Upper lobe of left lung (tissue), 6 donors: ENCODE data around the gene BRIP1. TPM values are rescaled to one million over a fixed set of nuclear protein-coding genes. Genes with fewer than 3 reads are reported as not detected.

ENCODE experiments used
- ATAC-seq, 2 donors: fragments of 200-7000 bp; cut with Tn5 transposase; one replicate each; pipeline ENCODE4 v1.9.1; 2022; ENCODE audit warnings: mild to moderate bottlenecking in 2 of 2, moderate library complexity in 2 of 2; ENCODE audit not compliant: low FRiP score in 2 of 2
- DNase-seq, 2 donors: peaks; one replicate each; pipeline ENCODE4 v3.0.0-alpha.2; 2019 to 2020
- H3K27ac ChIP-seq, 4 donors: fragments of 200-600 bp; sonication (generic); one replicate each; pipeline ENCODE4 v1.5.1; 2016 to 2019
- H3K27me3 ChIP-seq, 4 donors: fragments of 200-600 bp; sonication (generic); one replicate each; pipeline ENCODE4 v1.5.1; 2017 to 2019
- H3K36me3 ChIP-seq, 4 donors: fragments of 200-600 bp; sonication (generic); one replicate each; pipeline ENCODE4 v1.5.1; 2016 to 2019
- H3K4me1 ChIP-seq, 4 donors: fragments of 200-600 bp; sonication (generic); one replicate each; pipeline ENCODE4 v1.5.1; 2018 to 2019
- H3K4me3 ChIP-seq, 4 donors: fragments of 200-600 bp; sonication (generic); one replicate each; pipeline ENCODE4 v1.5.1; 2017 to 2019; ENCODE audit warnings: mild to moderate bottlenecking in 2 of 4, moderate library complexity in 1 of 4
- H3K9me3 ChIP-seq, 4 donors: fragments of 200-600 bp; sonication (generic); one replicate each; pipeline ENCODE4 v1.5.1; 2018 to 2019
- CTCF ChIP-seq, 6 experiments: fragments of 450-650 bp in 4 of 6; fragments of 200-600 bp in 2 of 6; sonication (generic) in 2 of 6; IDR thresholded peaks; one replicate each; pipeline ENCODE4 v1.5.1; 2016 to 2019; ENCODE audit warnings: antibody characterized with exemption in 6 of 6
- EP300 ChIP-seq, 4 donors: sonication (generic); formaldehyde crosslinking; IDR thresholded peaks; one replicate each; pipeline ENCODE4 v1.5.1; 2017; ENCODE audit warnings: antibody characterized with exemption in 4 of 4, control low read depth in 2 of 4
- POLR2A ChIP-seq, 4 donors: fragments of 450-650 bp; IDR thresholded peaks; one replicate each; pipeline ENCODE4 v1.5.1; 2016 to 2017; ENCODE audit warnings: antibody characterized with exemption in 4 of 4, mild to moderate bottlenecking in 2 of 4
- POLR2AphosphoS5 ChIP-seq, 2 donors: sonication (generic); formaldehyde crosslinking; IDR thresholded peaks; one replicate each; pipeline ENCODE4 v1.5.1; 2017; ENCODE audit warnings: antibody characterized with exemption in 2 of 2
- WGBS, 2 donors: methylation state at CpG; one replicate each; pipeline ENCODE4 v1.1.5; 2017 to 2018; 5-methylcytosine and 5-hydroxymethylcytosine counted together
- total RNA-seq, 6 donors: library from RNA; depleted of rRNA in 4 of 6; stranded (reverse); fragments of >200 nt in 4 of 6; gene quantifications; one replicate each; pipeline versions ENCODE4 v1.1.0 to v1.2.1, GENCODE V29; 2016 to 2021
- donor health status: DM: no; HTN: no; CAD: no; lungs with moderate emphysema.
- donor health status: DM: no; HTN: yes; CAD: no; lungs with severe emphysema.

BRIP1 gene
- total RNA-seq, 6 donors from 2014 or later: 0.55 to 2.5 (median 0.85) TPM

GRCh38 chr17:61875285-61875684 lies 12.0 kb upstream of the BRIP1 start:
- Histone ChIP-seq H3K27ac (no peak overlapping the region), H3K9me3 (no peaks in the 10 kb centered on the region), H3K4me3 (no peak overlapping the region), H3K36me3 (peaks cover 0 to 44% (median 21%) of the 10 kb centered on the region in 4 donors), H3K27me3 (no peaks in the 10 kb centered on the region), H3K4me1 (no peaks in the 10 kb centered on the region)
- 76 to 79% methylated on average over 1 of the region's 1 CpG for WGBS, 2 donors
- DNase-seq: no peak
- no peak for ATAC-seq
- TF ChIP-seq POLR2AphosphoS5 (IDR thresholded peaks at IDR 0.05): no peak
- TF ChIP-seq EP300 (IDR thresholded peaks at IDR 0.05): no peak
- no peak for TF ChIP-seq CTCF (IDR thresholded peaks at IDR 0.05)
- no peak for TF ChIP-seq POLR2A (IDR thresholded peaks at IDR 0.05)

- DNase-seq: no peak
- H3K4me1 ChIP-seq: no peaks in the 10 kb centered on the region
- H3K9me3 ChIP-seq: no peaks in the 10 kb centered on the region
- WGBS, 2 donors: 88 to 89% methylated on average over 2 of the region's 2 CpGs
- peaks cover 0 to 41% (median 18%) of the 10 kb centered on the region in 4 donors for H3K36me3 ChIP-seq
- no peaks in the 10 kb centered on the region for H3K27me3 ChIP-seq
- H3K27ac ChIP-seq: no peak overlapping the region
- TF ChIP-seq CTCF (IDR thresholded peaks at IDR 0.05): no peak
- no peak for TF ChIP-seq POLR2A (IDR thresholded peaks at IDR 0.05)
- no peak for TF ChIP-seq EP300 (IDR thresholded peaks at IDR 0.05)
- no peak for TF ChIP-seq POLR2AphosphoS5 (IDR thresholded peaks at IDR 0.05)
- no peak overlapping the region for H3K4me3 ChIP-seq
- no peak for ATAC-seq
These were observed 10.7 kb upstream of the BRIP1 start for GRCh38 chr17:61874075-61874474.

GRCh38 chr17:61872099-61872498 lies 8.8 kb upstream of the BRIP1 start:
- DNase-seq (no peak), ATAC-seq (no peak)
- Histone ChIP-seq H3K9me3 (no peaks in the 10 kb centered on the region), H3K4me1 (no peaks in the 10 kb centered on the region), H3K4me3 (no peak overlapping the region), H3K27ac (no peak overlapping the region), H3K36me3 (peaks cover 0 to 46% (median 19%) of the 10 kb centered on the region in 4 donors), H3K27me3 (no peaks in the 10 kb centered on the region)
- TF ChIP-seq POLR2A (IDR thresholded peaks at IDR 0.05): no peak
- TF ChIP-seq CTCF (IDR thresholded peaks at IDR 0.05): no peak
- TF ChIP-seq POLR2AphosphoS5 (IDR thresholded peaks at IDR 0.05): no peak
- TF ChIP-seq EP300 (IDR thresholded peaks at IDR 0.05): no peak
- WGBS, 2 donors: 95 to 96% methylated on average over 3 of the region's 3 CpGs

DNA sequence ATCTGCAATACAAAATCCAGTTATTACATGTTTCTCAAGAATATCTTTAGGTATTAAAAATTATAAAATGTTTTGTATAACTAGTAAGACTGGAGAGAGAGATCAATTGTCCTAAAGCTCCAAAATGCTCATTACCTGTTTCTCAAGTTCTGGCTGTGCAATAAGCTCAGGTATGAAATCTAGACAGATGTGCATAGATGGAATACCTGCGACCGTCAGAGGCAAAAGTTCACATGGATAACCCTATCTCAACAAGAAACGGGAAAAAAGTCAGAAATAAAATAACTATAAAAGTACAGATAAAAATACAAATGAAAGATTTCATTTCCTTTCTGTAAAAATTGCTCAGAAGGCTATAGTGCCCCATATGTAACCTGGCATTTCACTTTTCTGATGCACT lies 5.8 kb upstream of the BRIP1 start:
- TF ChIP-seq POLR2AphosphoS5 (IDR thresholded peaks at IDR 0.05) (no peak), POLR2A (IDR thresholded peaks at IDR 0.05) (no peak), CTCF (IDR thresholded peaks at IDR 0.05) (no peak), EP300 (IDR thresholded peaks at IDR 0.05) (no peak)
- H3K36me3 ChIP-seq: peaks cover 0 to 45% (median 15%) of the 10 kb centered on the region in 4 donors
- no peak overlapping the region for H3K27ac ChIP-seq
- peaks cover 0 to 3% (median 1%) of the 10 kb centered on the region in 4 donors for H3K4me1 ChIP-seq
- no peaks in the 10 kb centered on the region for H3K27me3 ChIP-seq
- no peak for ATAC-seq
- WGBS, 2 donors: 90 to 94% methylated on average over 3 of the region's 3 CpGs
- no peak overlapping the region for H3K4me3 ChIP-seq
- no peak for DNase-seq
- no peaks in the 10 kb centered on the region for H3K9me3 ChIP-seq

DNA sequence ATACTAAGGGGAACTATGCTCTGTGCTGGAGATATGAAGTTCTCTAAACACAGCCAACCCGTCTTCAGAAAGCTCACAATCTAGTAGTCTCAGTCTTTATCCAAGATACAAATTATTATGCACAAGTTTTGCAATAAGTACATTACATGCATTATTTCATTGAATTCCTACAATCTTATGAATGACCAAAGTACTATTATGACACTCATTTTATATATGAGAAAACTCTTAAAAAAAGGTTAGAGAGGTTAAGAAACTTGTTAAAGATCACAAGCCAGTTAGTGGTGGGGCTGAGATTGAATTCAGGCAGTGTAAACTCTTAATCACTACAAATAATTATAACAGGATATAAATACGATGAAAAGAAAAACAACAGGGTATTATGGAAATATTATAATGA lies 4.7 kb upstream of the BRIP1 start:
- peaks cover 0 to 6% (median 3%) of the 10 kb centered on the region in 4 donors for H3K4me1 ChIP-seq
- TF ChIP-seq EP300 (IDR thresholded peaks at IDR 0.05) (no peak), CTCF (IDR thresholded peaks at IDR 0.05) (no peak), POLR2AphosphoS5 (IDR thresholded peaks at IDR 0.05) (no peak), POLR2A (IDR thresholded peaks at IDR 0.05) (no peak)
- no peak overlapping the region for H3K27ac ChIP-seq
- no peak for ATAC-seq
- H3K27me3 ChIP-seq: no peaks in the 10 kb centered on the region
- DNase-seq: no peak
- WGBS, 2 donors: 92 to 93% methylated on average over 2 of the region's 2 CpGs
- H3K9me3 ChIP-seq: no peaks in the 10 kb centered on the region
- H3K36me3 ChIP-seq: peaks cover 0 to 45% (median 15%) of the 10 kb centered on the region in 4 donors
- no peak overlapping the region for H3K4me3 ChIP-seq
